Measurements from ENCODE around the gene GATA1. TPM values are rescaled to one million over a fixed set of nuclear protein-coding genes. Genes with fewer than 3 reads are reported as not detected.

GATA1 gene
- total RNA-seq, 4 donors from 2014 or later = not detected

GRCh38 chrX:48779399-48779798 is 7.0 kb upstream of the GATA1 start:
- no peaks in the 10 kb centered on the region for H3K9me3 ChIP-seq
- H3K4me3 ChIP-seq = no peak overlapping the region
- H3K27me3 ChIP-seq = no peaks in the 10 kb centered on the region
- H3K36me3 ChIP-seq = no peaks in the 10 kb centered on the region
- DNase-seq = no peak
- TF ChIP-seq POLR2A (IDR thresholded peaks at IDR 0.05) (no peak), CTCF (IDR thresholded peaks at IDR 0.05) (no peak)
- no peaks in the 10 kb centered on the region for H3K4me1 ChIP-seq
- no peak overlapping the region for H3K27ac ChIP-seq

DNA sequence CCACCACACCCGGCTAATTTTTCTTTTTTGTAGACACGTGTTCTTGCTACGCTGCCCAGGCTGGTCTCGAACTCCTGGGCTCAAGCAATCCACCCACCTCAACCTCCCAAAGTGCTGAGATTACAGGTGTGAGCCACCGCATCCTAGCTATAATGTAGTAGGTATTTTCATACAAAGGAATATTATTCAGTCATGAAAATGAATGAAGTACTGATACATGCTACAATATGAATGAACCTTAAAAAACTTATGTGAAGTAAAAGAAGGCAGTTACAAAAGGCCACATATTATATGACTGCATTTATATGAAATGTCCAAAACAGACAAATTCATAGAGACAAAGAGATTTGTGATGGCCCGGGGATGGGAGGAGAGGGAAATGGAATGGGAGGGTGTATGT is 4.7 kb upstream of the GATA1 start:
- TF ChIP-seq POLR2A (IDR thresholded peaks at IDR 0.05) (no peak), CTCF (IDR thresholded peaks at IDR 0.05) (no peak)
- Histone ChIP-seq H3K4me3 (no peak overlapping the region), H3K27ac (no peak overlapping the region), H3K36me3 (no peaks in the 10 kb centered on the region), H3K4me1 (no peaks in the 10 kb centered on the region), H3K27me3 (no peaks in the 10 kb centered on the region), H3K9me3 (no peaks in the 10 kb centered on the region)
- no peak for DNase-seq

GRCh38 chrX:48782216-48782615 is 4.2 kb upstream of the GATA1 start:
- TF ChIP-seq CTCF (IDR thresholded peaks at IDR 0.05) (no peak), POLR2A (IDR thresholded peaks at IDR 0.05) (no peak)
- H3K36me3 ChIP-seq = no peaks in the 10 kb centered on the region

GRCh38 chrX:48782795-48783194 is 3.6 kb upstream of the GATA1 start:
- no peaks in the 10 kb centered on the region for H3K9me3 ChIP-seq
- H3K4me3 ChIP-seq = no peak overlapping the region
- no peaks in the 10 kb centered on the region for H3K27me3 ChIP-seq
- H3K36me3 ChIP-seq = no peaks in the 10 kb centered on the region
- H3K27ac ChIP-seq = no peak overlapping the region
- no peaks in the 10 kb centered on the region for H3K4me1 ChIP-seq
- no peak for DNase-seq
- TF ChIP-seq CTCF (IDR thresholded peaks at IDR 0.05) (no peak), POLR2A (IDR thresholded peaks at IDR 0.05) (no peak)

More at GRCh38 chrX:48782216-48782615, 4.2 kb upstream of the GATA1 start:
- H3K27ac ChIP-seq = no peak overlapping the region
- H3K27me3 ChIP-seq = no peaks in the 10 kb centered on the region
- no peaks in the 10 kb centered on the region for H3K4me1 ChIP-seq
- no peaks in the 10 kb centered on the region for H3K9me3 ChIP-seq
- no peak for DNase-seq
- no peak overlapping the region for H3K4me3 ChIP-seq

DNA sequence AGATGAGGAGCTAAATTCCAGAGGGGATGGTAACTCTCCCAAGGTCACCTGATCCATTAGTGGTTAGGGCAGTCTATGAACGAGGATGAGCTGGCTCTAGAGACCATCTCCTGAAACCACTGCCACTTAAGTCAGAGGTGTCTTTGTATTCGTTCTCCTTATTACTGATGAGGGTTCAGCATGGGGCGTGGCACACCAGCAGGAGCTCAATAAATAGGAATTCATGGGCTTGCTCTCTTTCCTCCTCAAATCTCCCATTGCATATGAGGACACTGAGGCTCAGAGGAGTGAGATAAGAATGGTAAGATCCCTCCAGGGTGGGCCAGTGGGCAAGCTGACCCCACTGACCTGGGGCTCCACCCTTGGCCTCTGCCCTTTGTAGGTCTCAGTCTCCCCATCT is 1.7 kb upstream of the GATA1 start:
- H3K36me3 ChIP-seq = no peaks in the 10 kb centered on the region
- TF ChIP-seq CTCF (IDR thresholded peaks at IDR 0.05) (no peak), POLR2A (IDR thresholded peaks at IDR 0.05) (no peak)
- H3K9me3 ChIP-seq = no peaks in the 10 kb centered on the region
- no peaks in the 10 kb centered on the region for H3K27me3 ChIP-seq
- H3K4me1 ChIP-seq = no peaks in the 10 kb centered on the region
- no peak overlapping the region for H3K4me3 ChIP-seq
- no peak overlapping the region for H3K27ac ChIP-seq
- no peak for DNase-seq

- Histone ChIP-seq H3K27me3 (no peaks in the 10 kb centered on the region), H3K36me3 (no peaks in the 10 kb centered on the region)
- no peak for DNase-seq
These were observed 1.2 kb upstream of the GATA1 start for GRCh38 chrX:48785186-48785539.

More at GRCh38 chrX:48785186-48785539, 1.2 kb upstream of the GATA1 start:
- TF ChIP-seq CTCF (IDR thresholded peaks at IDR 0.05) (no peak), POLR2A (IDR thresholded peaks at IDR 0.05) (no peak)
- Histone ChIP-seq H3K4me3 (no peak overlapping the region), H3K9me3 (no peaks in the 10 kb centered on the region), H3K27ac (no peak overlapping the region), H3K4me1 (no peaks in the 10 kb centered on the region)
